Urothelium cell line (cell line): ENCODE results near the gene TNNT3.
"Not testable (repeated sequence)": the region's sequence is repeated elsewhere in the genome, so short reads cannot be mapped to it uniquely, and the experiment has no call there.

Source experiments
- DNase-seq: peaks from one replicate; pipeline ENCODE4 v3.0.0; 2011; ENCODE audit warnings: low spot score, mixed read lengths
- FAIRE-seq: peaks from 2 replicates; lab custom pipeline; 2011; peaks lifted over from hg19 to GRCh38; lab: Jason Lieb, UNC

The TNNT3 gene

DNA sequence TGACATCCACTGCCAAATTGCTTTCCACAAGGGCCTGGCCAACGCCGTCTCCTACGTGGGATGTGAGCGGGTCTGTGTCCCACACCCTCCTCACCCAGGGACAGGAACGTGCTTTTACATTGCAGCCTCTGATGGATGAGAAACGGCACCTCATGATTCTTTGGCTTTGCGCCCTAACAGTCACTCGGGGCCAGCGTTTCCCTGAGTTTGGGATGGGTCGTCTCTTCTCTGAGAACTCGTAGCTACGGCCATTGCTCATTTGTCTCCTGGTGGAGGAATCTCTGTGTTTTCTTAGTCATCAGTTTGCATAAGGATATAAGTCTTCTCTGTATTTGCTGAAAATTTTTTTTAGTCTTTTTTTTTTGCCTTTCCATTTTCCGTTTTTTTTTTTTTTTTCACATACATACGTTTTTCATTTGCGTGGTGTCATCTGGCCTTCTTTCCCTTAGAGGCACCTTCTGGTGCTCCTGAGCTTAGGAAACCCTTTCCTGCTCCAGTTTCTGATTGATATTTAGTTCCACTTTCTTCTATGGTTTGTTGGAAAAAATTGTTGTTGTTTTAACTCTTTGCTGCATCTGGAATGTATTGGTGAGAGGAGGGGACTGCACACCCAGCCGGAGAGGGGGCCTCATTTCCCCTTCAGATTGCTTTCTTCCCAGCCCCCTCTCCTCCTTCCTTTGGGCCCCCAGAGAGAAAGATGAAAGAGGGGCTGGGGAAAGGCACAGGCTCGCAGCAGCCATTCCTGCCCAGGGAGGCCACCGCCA is 12.0 kb downstream of the TNNT3 start:
- no peak for FAIRE-seq

DNA sequence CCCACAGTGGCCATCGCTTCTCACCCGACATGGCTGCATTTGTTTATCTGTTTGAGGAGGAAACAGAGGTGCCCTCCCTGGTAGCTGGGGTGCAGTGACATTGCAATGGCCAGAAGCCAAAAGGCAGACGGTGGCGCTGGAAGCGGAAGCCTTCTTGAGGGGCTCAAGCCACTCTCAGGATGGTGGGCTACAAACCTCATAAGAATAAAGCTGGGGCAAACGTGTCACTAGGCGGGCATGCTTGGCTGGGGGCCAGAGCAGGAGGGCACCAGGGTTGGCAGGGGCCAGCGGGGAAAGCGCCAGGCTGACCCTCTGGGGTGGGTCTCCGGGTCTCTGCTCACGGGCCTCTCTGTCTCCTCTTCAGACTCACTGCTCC is 12.6 kb downstream of the TNNT3 start:
- no peak for DNase-seq
- no peak for FAIRE-seq

More for the DNA sequence above, 12.0 kb downstream of the TNNT3 start:
- no peak for DNase-seq

DNA sequence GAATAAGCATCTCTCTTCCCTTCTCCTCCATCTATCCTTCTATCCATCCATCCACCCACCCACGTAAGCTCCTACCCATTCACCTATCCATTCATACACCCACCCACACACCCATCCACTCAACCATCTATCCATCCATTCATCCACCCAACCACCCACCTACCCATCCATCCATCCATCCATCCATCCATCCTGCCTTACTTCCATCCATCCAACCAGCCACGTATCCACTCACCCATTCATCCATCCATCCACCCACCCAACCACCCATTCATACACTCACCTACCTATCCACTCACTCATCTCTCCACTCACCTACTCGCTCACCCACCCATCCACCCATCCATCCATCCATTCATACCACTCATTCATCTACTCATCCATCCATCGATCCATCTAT is 13.2 kb downstream of the TNNT3 start:
- DNase-seq, result no peak

DNA sequence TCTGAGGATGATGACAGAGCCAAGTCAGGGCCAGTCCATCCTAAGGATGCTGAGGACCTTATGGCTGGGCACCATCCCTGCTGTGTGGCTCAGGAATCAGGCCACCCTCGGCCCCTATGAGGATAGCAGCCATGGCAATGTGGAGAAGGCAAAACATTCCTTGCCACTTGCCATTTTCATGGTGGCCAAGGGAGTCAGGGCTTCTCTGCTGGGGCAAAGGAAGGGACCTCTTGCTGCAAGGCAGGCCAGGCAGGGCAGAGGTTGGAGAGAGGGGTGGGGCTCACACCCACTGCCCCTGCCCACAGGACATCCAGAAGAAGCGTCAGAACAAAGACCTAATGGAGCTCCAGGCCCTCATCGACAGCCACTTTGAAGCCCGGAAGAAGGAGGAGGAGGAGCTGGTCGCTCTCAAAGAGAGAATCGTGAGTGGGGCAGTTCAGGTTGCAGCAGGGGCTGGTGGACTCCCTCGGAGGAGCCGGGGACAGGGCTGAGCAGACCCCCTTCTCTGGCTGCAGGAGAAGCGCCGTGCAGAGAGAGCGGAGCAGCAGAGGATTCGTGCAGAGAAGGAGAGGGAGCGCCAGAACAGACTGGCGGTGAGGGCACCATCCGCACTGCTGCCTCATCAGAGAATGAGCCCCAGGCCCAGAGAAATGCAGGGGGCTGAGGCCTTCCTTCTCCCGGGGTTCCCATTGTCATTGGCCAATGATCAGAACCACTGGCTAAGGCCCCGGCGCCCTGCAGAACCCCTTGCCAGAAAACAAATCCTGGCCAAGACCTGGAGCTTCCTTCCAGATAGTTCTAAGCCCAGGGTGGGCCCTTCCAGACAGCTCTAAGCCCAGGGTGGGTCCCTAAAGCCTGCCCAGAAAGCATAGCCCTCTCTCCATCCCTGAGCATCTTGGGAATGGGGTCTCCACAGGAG is 14.2 kb downstream of the TNNT3 start:
- DNase-seq (no peak), FAIRE-seq (no peak)

More for the DNA sequence above, 13.2 kb downstream of the TNNT3 start:
- FAIRE-seq, result no peak

DNA sequence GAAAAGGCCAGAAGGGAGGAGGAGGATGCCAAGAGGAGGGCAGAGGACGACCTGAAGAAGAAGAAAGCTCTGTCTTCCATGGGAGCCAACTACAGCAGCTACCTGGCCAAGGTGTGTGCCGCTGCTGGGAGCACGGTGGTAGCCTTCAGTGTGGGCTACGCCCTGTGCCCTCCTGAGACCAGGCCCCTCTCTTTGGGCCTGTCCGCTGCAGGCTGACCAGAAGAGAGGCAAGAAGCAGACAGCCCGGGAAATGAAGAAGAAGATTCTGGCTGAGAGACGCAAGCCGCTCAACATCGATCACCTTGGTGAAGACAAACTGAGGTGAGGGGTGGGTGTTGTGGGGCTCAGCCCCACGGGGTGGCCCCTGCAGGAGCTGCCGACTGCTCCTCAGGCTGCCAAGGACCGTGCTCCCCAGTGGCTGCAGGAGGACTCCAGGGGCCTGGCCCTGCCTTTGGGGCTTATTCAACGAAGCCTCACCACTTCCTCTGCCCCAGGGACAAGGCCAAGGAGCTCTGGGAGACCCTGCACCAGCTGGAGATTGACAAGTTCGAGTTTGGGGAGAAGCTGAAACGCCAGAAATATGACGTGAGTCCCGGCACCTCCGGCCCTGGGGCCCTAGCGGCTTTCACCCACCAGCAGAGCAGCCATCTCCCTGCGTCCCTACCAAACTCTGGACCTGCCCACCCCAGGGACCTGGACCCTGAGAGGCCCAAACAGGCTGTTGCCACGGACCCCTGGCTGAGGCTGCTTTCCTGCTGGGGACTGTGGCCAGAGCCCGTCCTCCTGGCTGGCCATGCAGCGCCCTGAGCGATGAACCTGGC is 15.0 kb downstream of the TNNT3 start:
- no peak for DNase-seq
- FAIRE-seq, result no peak

DNA sequence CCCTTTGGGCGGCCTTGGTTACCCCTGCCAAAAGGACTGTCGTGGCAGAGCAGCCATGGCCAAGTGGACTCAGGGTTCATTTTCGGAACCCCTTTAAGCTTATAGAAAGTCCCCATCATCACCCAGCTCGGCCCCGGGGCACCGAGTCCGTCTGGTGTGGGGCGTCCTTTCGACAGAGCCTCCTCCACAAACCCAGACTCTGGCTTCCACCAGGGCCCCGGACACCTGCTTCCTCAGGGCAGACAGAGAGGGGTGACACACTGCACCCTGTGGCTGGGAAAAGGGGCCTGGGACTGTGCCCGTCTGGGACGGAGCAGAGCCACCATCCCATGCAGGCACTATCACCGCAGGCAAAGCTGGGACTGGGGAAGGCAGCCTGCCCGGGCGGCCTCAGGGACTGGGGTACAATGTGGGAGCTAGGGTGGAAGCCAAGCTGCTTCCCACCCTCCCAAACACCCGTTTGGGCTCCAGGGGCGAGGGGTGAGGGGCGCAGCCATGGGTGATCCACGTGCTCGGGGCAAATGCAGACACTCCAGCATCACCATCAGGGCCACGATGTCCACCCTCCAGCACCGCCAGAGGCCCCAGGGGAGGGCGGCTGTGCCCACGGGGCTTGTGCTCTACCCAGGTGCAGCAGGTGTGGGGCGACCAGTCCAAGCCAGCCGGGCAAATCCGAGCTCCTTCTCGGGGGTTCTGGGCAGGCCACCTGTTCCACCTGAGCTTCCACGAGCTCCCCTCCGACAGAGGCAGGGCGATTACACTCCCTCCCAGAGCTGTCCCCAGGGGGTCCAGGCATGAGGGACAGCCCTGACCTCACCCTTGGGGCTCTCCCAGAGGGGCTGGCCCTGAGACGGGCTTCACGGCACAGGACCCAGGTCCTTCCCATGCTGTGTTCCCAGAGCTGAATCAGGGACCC is 15.9 kb downstream of the TNNT3 start:
- no peak for FAIRE-seq
- DNase-seq, result no peak

DNA sequence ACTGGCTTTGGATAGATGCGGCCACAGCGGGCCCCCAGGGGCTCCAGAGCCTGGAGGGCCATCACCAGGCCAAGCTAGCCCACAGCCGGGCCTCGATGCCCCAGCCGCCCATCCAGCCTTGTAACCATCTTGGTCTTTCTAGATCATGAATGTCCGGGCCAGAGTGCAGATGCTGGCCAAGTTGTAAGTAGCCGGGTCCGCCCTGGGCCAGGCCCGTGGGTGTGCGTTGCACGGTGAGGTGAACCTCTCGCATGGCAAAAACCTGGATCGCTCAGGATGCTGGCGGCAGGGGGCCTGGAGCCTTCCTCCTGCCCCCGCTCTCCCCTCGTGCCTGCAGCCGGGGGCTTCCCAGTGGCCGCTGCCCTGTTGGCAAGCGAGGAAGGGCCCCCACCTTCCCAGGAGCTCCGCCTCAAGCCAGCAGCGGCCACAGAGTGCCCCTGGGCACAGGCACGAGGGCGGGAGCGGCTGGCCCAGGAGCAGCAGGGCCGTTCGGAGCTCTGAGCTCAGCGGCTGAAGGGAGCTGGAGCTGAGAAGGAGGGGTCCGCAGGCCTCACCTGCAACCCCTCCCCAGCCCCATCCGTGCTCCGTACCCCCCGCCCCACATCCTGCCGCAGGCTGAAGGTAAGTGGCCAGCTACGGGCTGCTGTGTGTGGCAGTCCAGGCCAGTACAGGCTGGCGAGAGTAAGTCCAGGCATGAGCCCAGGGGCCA is 16.7 kb downstream of the TNNT3 start:
- FAIRE-seq, result no peak
- no peak for DNase-seq

DNA sequence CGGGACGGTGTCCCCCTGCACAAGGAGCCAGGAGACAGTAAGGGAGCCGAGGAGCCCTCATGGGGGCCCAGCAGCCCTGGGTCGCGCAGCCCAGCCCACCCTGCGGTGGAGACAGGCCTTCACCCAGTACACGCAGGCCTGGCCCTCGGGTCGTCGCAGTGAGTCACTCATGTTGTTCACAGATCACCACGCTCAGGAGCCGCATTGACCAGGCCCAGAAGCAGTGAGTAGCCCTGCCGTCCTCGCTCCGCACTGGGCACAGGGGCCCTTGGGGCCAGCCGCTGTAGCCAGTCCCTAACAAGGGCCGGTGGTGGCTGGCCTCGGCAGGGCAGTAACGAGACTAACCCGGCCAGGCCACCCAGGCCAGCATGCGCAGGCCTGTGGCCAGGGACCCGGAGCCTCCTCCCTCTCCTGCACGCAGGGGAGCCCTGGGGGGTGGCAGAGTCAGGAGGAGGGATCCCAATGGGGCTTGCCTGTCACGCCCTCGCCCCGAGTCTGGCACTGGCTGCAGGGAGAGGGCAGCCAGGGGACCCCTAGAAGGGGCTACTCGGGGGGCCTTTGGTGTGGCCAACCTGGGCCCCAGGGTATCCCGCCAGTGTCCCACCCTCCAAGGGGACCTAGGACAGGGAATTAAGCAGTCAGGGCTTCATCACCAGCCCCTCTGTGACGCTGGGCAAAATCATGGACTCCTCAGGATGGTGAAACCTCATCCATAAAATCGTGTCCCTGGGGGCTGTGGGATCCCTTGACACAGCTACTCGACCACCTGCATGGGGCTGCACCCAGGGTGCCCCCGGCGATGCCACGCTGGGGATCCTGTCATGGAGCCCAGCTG is 17.5 kb downstream of the TNNT3 start:
- no peak for FAIRE-seq
- DNase-seq, result no peak

DNA sequence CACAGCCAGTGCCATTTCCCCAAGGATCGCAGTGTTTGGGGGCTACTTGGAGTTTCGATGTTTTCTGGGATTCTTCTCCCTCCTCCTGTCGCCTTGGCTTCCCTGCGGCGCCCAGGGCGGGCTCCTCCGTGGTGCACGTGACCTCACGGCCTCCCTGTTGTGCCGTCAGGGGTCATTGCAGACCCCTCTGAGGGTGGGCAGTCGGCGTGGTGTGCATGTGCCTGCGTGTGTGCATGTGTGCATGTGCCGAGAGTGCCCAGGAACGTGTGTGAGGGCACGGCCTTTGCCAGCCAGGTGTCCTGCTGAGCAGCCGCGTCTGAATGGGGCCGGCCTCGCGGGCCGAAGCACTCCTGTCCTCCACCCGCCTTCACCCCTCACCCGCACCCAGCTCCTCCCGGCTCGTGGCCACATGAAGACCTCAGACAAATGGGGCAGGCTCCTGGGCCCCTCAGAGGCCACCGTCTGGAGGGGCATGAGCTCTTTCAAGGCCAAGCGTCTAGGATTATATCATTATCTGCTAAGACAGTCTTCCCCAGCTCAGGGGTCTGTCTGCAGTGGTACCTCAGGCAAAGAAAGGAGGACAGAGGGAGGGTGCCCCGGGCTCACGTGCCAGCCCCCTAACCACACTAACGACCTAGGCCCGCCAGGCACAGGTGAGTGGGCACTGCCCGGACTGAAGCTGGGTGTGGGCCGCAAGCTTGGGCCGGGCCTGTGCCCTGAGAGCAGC is 18.3 kb downstream of the TNNT3 start:
- no peak for FAIRE-seq
- DNase-seq, result no peak

DNA sequence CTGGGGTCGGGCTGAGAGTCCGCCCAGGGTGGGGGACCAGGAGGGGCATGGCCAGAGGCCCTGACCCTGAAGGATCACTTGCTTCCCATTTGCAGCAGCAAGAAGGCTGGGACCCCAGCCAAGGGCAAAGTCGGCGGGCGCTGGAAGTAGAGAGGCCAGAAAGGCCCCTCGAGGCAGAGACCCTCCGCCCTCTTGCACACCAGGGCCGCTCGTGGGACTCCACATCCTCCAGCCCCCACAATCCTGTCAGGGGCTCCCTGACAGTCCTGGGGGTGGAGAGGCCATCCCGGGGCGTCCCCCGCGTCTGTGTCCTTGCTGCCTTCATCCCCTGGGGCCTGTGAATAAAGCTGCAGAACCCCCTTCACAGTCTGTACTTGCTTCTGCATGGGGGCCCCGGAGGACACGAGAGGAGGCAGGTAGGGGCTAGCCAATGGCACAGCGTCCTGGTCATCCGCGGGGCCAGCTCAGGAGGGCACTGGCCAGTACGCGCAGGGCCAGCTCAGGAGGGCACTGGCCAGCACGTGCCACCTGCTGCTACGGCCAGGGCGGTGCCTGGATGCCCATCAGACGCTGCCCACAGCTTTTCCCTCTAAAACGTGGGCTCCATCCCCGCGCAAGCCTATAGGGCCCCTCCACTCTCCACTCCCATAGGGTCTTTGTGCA is 19.0 kb downstream of the TNNT3 start:
- FAIRE-seq (no peak), DNase-seq (no peak)

DNA sequence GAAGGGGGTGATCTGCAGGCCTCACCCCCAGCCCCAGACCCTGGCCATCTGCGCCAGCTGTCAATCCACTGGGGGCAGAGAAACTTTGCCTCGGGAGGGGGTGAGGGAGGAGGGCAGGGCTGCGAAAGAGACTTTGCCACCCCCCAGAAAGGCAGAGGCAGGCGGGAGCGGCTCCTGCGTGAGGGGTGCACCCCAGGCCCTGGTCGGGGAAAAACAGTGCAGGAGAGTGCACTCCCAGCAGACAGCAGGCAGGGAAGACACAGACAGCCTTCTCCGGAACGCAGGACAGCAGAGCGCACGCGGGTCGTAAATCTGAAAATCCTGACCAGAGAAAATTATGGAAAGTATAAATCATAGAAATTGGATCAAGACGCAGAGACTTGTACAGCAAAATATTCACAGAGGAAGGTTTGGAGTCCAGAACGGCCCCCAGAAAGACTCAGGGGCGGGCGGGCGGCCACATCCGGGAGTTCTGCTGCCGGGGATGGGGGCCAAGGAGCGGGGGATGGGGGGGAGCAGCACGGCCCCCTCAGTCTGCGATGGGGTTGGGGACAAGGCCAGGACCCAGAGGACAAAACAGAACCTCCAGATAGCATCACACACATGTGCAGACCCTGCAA is 19.6 kb downstream of the TNNT3 start:
- DNase-seq, result no peak
- no peak for FAIRE-seq

DNA sequence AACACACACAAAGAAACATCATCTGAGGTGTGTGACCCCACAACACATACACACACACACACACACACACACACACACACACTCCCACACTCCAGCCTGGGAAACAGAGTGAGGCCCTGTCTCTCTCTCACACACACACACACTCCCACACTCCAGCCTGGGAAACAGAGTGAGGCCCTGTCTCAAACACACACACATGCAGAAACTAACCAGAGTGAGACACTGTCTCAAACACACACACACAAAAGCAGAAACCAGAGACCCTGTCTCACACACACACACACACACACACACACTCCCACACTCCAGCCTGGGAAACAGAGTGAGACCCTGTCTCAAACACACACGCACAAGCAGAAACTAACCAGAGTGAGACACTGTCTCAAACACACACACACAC is 20.3 kb downstream of the TNNT3 start:
- not testable (repeated sequence) for DNase-seq
- FAIRE-seq, result peak; percentile 91

DNA sequence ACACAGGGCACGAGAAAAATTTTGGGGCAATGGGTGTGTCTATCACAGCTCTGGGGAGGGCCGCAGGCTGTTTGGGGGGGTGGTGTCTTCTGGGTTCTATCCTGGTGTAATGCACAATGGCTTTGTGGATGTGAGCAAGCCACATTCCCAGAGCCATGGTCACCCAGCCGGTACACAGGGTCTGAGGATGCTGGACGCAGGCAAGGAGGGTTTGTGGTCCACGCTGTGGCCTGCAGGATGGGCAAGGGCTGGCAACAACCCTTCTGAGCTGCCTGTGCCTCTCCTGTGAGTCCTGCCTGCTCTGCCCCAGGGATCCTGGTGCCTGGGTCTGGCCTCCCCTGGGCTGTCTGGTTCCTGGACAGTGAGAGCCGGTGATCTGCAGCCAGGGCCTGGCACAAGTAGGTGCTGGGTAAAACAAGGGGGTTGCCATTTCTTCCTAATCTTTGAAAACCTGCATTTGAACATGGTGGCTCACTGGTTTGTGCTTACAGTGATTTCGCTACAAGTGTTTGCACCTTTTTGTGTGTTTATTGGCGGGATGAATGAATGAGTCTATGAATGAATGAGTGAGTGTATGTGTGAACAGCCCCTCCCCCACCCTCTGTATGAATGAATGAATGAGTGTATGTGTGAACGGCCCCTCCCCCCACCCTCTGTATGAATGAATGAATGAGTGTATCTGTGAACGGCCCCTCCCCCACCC is 23.2 kb downstream of the TNNT3 start:
- no peak for DNase-seq
- FAIRE-seq, result no peak

DNA sequence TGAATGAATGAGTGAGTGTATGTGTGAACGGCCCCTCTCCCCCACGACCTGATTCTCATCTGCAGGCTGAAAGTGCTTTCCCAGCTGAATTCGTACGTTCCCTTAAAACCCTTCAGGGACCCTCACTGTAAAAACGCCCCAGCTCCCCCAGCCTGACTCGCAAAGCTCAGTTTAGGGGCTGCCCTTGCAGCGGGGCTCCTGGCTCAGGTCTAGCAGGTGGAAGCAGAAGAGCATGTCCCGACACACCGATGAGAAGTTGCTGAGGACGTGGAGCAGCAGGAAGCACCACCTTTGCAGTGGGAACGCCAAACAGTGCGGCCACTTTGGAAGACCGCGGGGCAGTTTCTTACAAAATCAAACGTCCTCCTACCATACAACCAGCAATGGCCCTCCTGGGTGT is 24.1 kb downstream of the TNNT3 start:
- FAIRE-seq (no peak), DNase-seq (peak; percentile 35)

DNA sequence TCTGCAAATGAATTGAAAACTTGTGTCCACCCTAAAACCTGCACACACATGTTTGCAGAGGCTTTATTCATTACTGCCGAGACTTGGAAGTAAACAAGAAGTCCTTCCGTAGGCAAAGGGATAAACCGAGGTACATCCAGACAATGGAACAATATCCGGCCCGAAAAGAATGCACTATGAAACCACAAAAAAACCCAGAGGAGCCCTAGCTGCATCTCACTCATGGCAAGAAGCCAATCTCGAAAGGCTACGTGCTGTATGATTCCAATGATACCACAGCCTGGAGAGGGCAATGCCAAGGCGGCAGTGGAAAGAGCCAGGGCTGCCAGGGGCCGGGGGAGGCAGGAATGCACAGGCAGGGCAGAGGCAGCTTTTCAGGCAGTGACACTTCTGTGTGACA is 24.5 kb downstream of the TNNT3 start:
- DNase-seq (peak; percentile 72), FAIRE-seq (no peak)

DNA sequence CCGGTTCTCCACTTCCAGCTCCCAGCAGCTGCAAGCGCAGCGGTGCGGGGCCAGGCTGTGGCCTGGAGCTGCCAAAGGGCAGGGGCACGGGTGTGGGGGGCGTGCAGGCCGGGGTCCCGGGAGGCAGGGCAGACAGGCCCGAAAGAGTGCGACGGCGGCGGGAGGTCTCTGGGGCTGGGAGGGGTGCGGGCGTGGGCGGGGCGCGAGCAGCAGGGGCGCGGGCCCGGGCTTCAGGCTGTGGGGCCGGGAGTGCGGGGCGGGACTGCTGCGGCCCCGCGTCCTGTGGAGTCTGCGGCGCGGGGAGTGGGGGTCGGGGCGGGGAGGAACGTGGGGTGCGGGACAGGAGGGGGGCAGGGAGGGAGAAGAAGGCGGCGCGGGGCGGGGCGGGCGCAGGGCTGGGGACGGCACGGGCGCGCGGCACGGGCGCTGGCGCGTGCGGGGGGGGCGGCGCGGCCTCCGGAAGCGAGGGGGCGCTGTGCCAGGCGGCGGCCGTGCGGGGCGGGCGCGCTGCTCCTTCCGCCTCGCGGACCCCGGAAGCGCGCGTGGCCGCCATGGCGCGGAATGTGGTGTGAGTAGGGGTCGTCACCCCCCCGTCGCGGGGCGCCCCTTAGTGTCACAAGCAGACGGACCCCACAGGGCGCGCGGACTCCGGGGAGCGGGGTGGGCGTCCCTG is 27.4 kb downstream of the TNNT3 start, which contains the start of gene MRPL23:
MRPL23 (plus strand) TSS at position 521 of the 673 bp plus-strand sequence; CDS start at position 552, 31 bp downstream.
- no peak for DNase-seq
- peak; percentile 55 for FAIRE-seq
